B cell (primary cell): Measurements from ENCODE around the gene BCL2.

Source experiments
- EZH2 ChIP-seq: IDR thresholded peaks from 2 replicates; pipeline ENCODE4 v1.6.1; 2012; ENCODE audit warnings: borderline replicate concordance, low read depth, mild to moderate bottlenecking, moderate library complexity, low read length; ENCODE audit not compliant: insufficient read depth, poor library complexity, severe bottlenecking
- TF ChIP-seq, protein P1 (sequence below): fragments of 200-600 bp; IDR thresholded peaks from one replicate; pipeline ENCODE4 v1.8.0; 2022; ENCODE audit warnings: antibody characterized with exemption, mild to moderate bottlenecking

DNA sequence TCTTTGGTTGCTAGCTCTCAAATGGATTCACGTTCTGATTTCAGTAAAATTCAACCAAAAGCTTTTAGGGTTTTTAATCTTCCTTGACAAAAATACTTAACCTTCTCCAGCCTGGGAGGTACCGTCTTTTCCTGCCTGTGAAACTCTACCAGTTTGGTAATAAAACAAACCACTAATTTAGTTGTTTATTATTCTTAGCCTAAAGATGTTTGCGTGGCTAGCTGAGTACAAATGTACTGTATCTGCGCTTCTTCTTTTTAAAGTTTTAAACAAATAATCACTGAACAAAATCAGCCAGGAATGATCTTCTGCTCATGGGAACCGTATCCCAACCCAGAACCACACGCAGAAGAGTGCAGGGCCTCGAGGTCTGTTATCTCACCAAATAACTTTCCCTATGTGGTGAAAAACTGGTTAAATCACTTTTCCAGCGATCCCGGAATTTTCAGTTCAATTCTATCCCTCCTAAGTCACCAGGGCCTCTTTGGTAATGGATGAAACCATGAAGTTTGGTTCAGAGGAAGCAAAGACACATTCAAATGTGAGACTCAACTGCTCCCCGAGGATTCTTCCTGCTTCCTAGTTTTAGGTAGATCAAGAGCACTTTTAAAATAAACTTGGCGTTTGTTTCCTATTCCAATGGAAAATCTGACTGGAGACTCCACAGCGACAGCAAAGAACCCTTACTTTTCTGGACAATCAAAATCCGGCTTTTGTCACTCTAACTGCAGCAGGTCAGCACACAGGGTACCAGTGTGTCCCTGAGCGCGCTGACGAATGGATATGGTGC lies 36.1 kb downstream of the BCL2 start:
- TF ChIP-seq, protein P1, sequence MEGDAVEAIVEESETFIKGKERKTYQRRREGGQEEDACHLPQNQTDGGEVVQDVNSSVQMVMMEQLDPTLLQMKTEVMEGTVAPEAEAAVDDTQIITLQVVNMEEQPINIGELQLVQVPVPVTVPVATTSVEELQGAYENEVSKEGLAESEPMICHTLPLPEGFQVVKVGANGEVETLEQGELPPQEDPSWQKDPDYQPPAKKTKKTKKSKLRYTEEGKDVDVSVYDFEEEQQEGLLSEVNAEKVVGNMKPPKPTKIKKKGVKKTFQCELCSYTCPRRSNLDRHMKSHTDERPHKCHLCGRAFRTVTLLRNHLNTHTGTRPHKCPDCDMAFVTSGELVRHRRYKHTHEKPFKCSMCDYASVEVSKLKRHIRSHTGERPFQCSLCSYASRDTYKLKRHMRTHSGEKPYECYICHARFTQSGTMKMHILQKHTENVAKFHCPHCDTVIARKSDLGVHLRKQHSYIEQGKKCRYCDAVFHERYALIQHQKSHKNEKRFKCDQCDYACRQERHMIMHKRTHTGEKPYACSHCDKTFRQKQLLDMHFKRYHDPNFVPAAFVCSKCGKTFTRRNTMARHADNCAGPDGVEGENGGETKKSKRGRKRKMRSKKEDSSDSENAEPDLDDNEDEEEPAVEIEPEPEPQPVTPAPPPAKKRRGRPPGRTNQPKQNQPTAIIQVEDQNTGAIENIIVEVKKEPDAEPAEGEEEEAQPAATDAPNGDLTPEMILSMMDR: no peak
- no peak for TF ChIP-seq EZH2
